GM21723 (cell line): ENCODE measurements around the gene TTC34.
"Not testable (repeated sequence)": the region's sequence is repeated elsewhere in the genome, so short reads cannot be mapped to it uniquely, and the experiment has no call there.

Experiments
- ATAC-seq: cut with Tn5 transposase; IDR thresholded peaks from one replicate; pipeline ENCODE4 v1.9.1; 2021; ENCODE audit warnings: mild to moderate bottlenecking, moderate library complexity; ENCODE audit not compliant: unreplicated experiment

TTC34 gene

DNA sequence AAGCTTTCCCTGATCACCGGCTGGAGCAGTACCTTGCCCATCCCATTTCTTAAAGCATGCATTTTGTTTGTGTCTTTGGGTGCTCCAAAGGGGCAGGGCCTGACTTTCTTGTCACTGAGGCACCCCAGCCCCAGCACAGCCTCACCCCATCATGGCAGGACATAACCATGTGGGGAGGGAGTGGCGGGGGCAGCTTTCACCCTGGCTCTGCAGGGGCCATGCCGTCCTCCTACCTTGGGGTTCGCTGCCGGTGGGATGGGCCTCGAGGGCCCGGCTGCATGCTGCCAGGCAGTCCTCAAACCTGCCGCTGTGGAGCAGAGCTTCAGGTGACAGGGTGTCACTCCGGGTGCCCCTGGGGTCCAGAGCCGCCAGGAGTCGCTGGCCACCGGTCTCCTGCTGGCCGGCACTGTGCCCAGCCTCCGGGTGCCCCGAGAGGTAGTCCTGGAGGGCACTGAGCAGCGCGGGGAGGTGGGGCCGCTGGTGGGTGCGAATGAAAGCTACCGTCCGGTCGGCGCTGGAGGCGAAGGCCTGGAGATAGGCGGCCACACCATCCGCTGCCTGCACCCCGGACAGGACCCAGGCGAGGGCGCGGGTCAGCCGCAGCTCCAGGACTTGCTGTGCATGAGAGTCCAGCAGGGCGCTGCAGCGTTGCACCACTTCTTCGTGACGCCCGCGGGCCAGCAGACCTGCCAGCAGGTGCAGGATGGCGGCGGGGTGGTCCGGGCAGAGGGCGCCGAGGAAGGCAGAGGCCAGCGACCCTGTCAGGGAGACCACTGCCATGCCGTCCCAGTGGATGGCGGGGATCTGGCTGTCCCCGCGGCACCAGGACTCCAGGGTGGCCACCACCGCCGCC, 1.5 kb downstream of the TTC34 start:
- no peak for ATAC-seq

DNA sequence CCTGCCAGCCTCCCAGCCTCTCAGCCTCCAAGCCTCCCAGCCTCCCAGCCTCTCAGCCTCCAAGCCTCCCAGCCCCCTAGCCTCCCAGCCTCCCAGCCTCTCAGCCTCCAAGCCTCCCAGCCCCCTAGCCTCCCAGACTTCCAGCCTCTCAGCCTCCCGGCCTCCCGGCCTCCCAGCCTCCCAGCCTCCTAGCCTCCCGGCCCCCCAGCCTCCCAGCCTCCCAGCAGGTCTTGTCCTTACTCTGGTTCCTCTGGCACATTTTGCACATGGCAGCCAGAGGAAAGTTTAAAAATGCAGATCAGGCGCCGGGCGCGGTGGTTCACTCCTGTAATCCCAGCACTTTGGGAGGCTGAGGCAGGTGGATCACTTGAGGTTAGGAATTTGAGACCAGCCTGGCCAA, 2.5 kb downstream of the TTC34 start:
- ATAC-seq = not testable (repeated sequence)

DNA sequence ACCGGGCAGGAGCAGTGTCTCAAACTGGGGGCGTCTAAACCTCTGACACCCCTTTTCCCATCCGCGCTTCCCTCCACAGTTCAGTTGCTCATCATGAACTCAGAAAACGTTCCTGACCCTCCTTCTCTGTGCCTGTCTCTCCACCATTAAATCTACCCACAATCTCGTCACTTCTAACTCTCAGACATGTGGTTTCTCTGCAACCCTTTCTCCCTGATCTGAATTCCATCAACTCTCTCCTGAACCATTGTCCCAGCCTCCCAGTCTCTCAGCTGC, 3.8 kb downstream of the TTC34 start:
- no peak for ATAC-seq

DNA sequence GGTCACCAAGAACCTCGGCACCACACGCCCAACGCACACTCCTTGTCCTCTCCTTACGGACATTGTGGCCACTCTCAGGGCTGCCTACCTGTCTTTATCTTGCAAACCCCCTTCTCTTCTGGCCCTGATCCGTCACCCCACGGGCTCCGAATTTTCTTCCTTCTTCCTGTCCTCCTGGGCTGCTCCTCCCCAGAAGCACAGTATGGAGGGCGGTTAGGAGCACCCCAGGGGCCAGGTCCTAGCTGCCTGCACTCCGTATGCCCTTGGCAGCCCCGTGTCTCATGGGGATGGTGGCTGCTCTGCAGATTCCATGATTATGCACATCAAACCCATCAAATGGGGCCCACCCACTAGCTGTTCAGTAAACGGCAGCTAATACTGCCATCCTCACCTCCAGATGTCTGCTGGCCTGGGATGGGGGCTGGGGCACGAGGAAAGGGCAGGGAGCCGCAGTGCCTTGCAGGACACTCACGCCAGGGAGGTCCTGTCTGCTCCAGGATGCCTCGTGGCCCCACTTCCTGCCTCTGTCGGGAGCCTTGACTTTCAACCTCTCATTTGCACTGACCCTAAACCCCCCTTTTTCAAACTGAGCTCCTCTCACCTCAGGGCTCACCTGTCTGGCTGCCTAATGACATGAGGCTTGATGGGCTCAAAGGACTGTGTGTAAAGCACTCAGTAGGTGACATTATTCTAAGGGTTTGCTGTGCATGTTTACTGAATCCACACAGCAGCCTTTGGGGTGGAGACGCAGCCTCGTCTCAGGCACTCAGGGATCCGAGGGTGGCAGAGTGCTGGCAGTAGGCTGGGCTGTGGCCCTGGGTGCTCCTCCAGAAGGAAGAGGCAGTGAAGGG, 4.4 kb downstream of the TTC34 start:
- no peak for ATAC-seq

DNA sequence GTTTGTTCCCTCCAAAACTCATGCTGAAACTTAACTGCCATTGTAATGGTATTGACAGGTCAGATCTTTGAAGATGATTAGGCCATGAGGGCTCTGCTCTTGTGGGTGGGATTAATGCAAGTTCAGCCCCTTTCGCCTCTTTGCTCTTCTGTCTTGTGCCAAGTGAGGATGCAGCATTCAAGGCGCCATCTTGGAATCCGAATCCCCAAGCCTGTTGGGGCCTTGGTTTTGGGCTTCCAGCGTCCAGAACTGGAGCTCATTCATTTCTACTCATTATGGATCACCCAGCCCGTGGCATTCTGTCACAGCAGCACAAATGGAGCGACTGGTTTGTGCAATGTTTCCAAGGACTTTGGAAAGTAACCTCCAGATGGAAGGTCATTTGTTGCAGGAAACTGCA, 5.6 kb downstream of the TTC34 start:
- no peak for ATAC-seq

DNA sequence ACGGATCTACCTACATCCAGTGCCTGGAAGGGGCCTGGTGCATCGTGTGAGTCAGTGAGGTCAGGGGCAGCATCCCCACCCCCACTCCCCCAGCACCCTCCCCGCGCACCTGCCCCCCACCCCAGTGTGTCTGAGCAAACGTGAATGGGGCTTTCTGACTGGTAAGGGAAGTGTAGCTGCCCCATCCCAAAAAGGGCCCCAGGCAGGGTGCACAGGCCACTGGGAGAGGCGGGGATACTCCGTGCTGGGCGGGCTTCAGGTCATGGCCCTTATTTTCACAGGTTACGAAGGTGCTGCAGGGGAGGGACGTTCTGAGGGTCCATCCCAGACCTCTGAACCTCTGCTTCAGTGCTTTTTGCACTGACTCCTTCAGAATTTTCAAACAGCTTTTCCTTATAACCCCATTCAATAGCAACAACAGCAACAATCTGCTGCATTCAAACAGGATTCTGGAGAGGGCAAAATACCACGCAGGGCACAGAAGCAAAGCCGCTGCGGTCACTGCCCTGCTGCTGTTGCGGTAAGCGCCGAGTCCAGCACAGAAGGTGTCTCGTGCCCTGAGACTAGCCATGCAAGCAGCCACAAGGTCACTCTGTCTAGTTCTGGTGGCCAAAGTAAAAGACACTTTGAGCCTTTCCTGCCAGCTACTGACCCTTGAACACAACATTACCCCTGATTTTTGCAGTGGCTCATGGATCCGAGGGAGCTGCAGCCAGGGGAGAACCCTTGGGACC, 10.3 kb downstream of the TTC34 start:
- ATAC-seq = no peak

DNA sequence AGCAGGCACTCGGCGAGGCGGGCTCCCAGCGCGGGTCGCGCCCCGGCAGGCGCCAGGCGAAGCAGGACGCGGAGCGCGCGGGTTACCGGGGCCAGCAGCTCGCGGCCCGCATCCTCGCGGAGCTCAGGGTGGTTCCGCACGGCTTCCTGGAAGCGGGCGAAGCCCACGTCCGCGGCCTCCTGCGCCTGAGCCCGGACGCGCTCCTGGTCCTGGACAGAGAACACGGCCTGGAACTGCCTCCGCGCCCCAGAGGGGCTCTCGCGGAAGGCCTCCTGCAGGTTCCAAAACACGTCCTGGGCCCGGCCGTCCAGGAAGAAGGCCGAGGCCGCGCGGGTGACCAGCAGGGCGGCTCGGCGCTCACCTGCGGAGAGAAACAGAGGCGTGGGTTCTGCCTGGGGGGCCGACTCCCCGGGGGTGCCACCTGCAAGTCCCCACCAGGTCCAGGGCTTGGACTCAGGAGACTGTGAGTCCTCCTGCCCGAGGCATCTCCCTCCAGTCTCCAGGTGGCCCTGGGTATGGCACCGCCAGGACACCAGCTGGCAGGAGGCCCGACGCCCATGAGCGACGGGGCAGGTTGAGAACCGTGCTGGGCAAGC, 11.4 kb downstream of the TTC34 start:
- no peak for ATAC-seq

DNA sequence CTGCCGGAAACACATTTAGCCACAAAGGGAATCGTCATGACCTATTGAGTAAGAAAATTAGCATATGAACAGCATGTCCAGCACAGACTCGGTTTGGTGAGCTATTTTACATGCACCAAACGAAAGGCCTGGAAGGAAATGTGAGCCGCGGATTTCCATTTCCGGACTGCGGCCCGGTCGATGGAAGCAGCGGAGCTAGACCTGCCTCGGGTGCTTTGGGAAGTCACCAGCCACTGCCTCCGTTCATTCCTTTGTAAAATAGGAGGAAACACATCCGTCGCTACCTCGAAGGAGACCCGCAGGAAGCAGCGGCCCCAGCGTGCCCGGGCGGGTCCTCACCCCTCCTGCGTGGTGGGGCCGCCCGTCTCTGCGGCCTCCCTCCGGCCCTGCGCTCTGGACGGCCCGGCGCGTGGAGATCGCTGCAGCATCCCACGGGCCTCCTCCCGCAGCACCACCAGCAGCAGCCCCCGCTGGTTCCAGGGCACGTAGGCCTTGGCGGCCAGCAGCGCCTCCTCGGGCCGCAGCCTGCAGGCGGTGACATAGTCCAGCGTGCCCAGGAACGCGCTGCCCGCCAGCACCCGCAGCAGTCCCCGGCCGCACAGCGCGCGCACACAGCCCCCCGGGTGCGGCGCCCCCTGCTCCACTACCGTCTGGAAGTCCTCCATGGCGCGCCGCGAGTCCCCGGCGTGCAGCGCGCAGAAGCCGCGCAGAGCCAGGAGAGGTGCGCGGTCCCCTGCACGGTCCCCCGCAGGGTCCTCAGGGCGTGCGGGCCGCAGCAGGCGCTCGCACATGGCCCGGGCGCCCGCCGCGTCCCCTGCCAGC, 12.1 kb downstream of the TTC34 start:
- ATAC-seq = no peak

DNA sequence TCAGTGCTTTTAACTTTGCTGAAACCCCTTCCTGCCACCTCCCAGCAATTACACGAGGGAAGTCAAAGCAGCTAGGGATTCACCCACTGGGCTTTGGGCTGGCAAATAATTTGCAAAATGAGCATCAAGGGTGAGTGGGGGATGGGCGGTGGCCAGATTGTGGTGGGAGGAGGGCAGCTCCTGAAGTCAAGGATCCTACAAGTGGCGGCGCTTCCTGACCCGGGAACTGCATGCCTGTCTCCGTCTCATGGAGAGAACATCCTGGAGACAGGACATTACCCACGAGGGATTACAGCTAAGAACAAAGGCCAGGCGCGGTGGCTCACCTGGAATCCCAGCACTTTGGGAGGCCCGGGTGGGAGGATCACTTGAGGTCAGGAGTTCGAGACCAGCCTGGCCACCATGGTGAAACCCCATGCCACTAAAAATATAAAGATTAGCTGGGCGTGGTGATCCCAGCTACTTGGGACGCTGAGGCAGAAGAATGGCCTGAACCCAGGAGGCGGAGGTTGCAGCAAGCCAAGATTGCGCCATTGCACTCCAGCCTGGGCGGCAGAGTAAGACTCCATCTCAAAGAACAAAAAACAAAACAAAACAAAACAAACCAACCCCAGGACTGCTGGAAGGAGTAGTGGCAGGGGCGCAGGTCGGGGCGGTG, 12.9 kb downstream of the TTC34 start:
- no peak for ATAC-seq

DNA sequence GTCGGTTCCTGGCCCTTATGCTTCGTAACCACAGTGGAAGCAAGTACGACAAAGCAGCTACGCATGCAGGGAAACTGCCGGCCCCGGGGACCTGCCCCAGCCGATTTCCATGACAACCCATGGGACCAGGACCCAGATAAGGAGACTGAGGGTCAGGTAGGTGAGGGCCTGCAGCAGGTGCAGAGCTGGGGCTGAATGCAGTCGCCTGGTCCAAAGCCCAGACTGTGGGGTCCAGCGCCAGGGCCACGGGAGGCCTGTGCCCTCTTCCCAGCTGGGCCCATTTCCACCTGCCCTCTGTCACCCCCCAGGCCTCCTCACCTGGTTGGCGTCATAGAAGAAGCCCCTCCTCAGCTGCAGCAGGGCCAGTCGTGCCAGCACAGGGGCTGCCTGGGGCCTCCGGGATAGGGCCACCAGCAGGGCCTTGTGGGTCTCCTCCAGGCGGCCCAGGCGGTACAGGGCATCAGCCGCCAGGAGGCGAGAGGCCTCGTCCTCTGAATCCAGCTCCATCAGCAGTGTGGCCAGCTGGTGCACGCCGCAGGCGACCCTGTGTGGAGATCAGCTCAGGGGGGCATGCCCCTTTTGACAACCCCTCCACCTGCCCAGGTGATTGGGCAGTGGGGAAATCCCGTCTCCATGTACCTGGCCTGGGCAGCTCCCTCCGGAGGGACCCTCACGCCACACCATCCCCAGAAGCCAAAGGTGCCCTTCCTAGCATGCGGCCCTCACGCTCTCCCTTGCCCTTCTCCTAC, 14.2 kb downstream of the TTC34 start:
- no peak for ATAC-seq

DNA sequence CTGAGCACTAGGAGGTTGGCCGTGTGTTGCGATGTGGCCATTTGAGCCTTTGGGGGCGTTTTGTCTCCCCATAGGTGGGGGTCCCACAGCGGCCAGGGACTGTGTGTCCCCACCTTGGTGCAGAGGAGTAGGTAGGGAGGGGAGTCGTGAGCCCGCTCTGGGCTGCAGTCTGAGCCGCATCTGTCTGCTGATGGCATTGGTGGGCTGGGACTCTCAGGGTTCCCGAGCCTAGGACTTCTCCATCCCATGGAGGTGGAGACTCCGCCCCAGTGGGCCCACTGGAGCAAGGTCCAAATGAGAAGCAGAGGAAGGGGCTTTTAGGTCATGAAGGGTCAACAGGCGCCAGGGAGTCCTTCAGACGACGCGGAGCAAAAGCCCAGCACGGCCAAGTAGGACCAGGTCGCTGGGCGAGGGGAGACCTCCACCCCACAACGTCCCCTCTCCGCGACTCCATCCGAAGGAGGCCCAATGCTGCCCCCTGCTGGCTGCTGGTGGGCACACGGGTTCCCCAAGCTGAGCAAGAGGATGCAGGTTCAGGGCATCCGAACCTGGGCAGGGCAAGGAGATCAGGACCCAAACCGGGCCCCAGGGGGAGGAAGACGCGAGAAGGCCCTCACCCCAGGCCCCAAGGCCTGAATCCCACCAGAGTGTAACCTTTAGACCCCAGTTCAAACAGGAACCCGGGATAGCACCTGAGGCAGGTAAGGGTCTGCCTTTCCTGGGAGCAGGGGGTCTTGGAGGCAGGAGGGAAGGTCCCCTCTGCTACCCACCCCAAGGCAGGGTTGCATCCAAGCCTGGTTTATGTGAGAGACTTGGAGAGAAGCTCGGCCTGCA, 14.9 kb downstream of the TTC34 start:
- no peak for ATAC-seq

DNA sequence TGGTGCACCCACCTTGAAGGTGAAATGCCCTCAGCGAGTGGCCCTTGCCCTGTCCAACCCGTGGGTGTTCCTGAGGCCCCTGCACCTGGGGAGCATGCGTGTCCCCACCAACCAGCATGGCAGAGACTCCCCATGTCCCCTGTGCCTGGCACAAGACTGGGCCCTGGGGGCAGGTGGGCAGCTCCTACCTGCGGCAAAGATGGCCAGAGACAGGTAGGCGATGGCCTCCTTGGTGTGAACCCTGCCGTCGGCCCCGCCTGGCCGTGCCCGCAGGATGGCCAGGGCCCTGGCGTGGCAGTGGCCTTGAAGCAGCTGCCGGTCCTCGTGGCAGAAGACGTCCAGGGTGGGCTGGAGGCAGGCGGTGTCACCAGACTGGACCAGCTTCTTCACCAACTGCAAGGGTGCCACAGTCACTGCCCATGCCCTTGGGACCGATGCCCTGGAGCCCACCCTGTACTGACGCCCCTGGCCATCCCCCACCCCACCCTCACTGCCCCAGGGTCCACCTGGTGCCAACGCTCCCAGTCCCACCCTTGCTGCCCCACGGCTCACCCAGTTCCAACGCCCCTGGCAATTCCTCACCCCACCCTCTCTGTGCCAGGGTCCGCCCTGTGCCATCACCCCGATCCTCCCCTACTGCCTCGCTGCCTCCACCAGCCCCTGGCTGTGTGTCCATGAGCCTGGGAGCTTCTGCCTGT, 15.7 kb downstream of the TTC34 start:
- ATAC-seq = no peak

DNA sequence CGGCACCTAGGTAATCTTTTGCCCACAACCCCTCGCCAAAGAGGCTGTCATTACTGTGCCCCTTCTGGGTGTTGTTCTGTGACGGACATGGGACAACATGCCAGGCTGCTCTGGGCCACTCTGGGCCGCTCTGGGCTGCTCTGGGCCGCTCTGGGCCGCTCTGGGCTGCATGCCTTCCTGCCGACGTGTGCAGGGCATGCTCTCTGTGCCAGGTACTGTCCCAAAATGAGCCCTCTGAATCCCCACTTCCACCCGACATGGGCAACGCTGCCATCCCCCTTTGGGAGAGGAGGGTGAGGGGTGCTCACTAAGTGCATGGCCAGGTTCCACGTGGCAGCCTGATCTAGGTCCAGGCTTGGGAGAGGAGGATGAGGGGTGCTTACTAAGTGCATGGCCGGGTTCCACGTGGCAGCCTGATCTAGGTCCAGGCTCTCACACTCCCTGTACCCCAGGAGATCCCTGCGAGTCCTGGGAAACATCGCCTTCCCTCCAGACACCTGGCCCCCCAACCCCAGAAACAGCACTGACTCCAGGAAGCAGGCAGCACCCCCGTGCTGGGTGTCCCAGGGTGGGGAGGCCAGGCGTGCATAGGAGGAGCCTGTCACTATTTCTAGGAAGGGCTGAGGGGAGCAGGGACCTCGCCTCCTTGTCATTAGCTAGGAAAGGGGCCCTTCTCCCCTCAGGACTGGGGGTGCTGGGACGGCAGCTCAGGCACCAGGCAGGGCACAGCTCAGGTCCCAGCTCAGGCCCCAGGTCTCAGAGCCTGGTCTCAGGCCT, 16.5 kb downstream of the TTC34 start:
- ATAC-seq = no peak

DNA sequence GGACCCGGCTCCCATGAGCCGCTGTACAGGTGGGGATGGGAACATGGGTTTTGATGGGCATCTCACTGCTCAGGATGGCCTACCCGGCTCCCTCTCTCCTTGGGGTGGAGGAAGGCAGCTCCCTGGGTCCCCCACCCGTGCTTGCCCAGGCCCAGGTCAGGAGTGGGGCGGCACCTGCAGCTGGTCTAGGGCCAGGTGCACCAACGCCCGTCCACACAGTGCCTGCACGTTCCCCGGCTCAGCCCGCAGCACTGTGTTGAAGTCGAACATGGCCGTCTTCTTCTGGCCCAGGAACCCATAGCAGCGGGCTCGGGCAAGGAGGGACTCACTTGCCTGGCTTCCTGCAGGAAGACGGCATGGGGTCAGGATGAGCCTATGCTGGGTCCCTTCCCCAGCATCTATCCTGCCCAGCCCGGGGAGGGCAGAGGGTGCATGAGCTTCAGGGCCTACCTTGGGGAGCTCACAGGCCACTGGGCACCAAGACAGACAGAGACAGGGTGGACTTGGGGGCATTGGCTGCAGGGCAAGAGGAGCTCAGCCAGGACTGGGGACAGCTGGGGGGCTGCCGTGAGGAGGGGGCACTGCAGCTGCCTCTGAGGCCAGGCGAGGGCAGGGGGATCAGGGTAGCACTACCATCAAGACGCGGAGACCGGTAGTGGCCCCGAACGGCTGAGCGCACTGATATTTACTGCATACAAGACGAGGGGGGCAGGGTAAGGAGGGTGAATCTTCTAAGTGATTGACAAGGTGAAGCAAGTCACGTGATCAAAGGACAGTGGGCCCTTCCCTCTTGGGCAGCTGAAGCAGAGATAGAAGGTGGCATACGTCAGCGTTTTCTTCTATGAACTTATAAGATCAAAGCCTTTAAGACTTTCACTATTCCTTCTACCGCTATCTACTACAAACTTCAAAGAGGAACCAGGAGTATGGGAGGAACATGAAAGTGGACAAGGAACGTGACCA, 17.8 kb downstream of the TTC34 start:
- no peak for ATAC-seq

DNA sequence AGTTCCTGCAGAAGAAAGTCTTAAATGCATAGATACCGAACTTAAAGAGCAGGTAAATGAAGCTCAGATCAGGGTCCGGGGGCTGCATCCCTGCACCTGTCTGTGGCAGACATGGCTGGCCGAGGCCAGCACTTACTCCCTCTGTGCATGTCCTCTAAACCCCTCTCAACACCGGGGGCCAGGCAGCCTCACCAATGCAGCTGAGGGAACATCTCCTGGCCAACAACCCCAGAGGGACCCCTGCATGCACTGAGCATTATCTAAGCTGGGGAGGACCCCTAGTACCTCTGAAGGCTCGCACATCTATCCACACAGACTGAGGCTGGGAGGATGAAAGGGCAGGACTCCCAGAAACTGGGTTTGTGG, 18.4 kb downstream of the TTC34 start:
- no peak for ATAC-seq

DNA sequence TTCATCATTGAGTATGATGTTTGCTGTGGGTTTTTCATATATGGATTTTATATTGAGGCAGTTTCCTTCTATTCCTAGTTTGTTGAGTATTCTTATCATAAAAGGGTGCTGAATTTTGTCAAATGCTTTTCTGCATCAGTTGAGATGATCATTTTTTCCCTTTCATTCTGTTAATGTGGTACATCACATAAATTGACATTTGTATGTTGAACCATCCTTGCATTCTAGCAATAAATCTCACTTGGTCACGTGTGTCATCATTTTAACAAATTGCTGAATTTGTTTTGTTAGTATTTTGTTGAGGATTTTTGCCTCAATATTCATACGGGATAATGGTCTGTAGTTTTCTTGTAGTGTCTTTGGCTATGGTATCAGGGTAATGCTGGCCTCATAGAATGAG, 19.9 kb downstream of the TTC34 start:
- ATAC-seq = no peak
